AG10803 (cell line): ENCODE data around the gene ABHD4.
"Not testable (repeated sequence)": the region's sequence is repeated elsewhere in the genome, so short reads cannot be mapped to it uniquely, and the experiment has no call there.

Experiments used
- DNase-seq: peaks from one replicate; pipeline ENCODE4 v3.0.0; 2010; ENCODE audit warnings: low read depth
- H3K4me3 ChIP-seq: 2 replicates; pipeline ENCODE4 v1.5.1; 2011; ENCODE audit warnings: mild to moderate bottlenecking, low read length, control low read depth
- CTCF ChIP-seq: conservative IDR thresholded peaks from 2 replicates; pipeline ENCODE4 v1.5.1; 2011; ENCODE audit warnings: mild to moderate bottlenecking, low read length, control low read depth, inconsistent platforms

Gene ABHD4

GRCh38 chr14:22627506-22628263 is 29.6 kb downstream of the ABHD4 start:
- no peak for TF ChIP-seq CTCF
- no peak for DNase-seq
- no peak overlapping the region for H3K4me3 ChIP-seq

- TF ChIP-seq CTCF, result no peak
- H3K4me3 ChIP-seq, result no peak overlapping the region
- no peak for DNase-seq
Observed at GRCh38 chr14:22629361-22629760, 31.3 kb downstream of the ABHD4 start.

GRCh38 chr14:22630066-22630465 is 32.0 kb downstream of the ABHD4 start:
- H3K4me3 ChIP-seq, result no peak overlapping the region
- TF ChIP-seq CTCF, result no peak

GRCh38 chr14:22630486-22630885 is 32.4 kb downstream of the ABHD4 start:
- H3K4me3 ChIP-seq, result no peak overlapping the region
- peak; percentile 77 for DNase-seq
- TF ChIP-seq CTCF, result no peak

More at GRCh38 chr14:22630066-22630465, 32.0 kb downstream of the ABHD4 start:
- DNase-seq, result no peak

GRCh38 chr14:22634233-22634900 is 36.3 kb downstream of the ABHD4 start:
- H3K4me3 ChIP-seq, result no peak overlapping the region
- DNase-seq, result no peak
- no peak for TF ChIP-seq CTCF

- not testable (repeated sequence) for DNase-seq, H3K4me3 ChIP-seq
Observed at GRCh38 chr14:22635980-22636379, 37.9 kb downstream of the ABHD4 start.

- no peak for TF ChIP-seq CTCF
- no peak overlapping the region for H3K4me3 ChIP-seq
- no peak for DNase-seq
Observed at GRCh38 chr14:22640192-22640591, 42.1 kb downstream of the ABHD4 start.
